Peyer's patch (tissue), 4 donors: ENCODE results near the gene PPP1R12B.

Experiments
- POLR2A ChIP-seq, 2 donors: fragments of 450-650 bp; IDR thresholded peaks; one replicate each; pipeline ENCODE4 v1.5.1; 2017; ENCODE audit warnings: antibody characterized with exemption in 2 of 2, mild to moderate bottlenecking in 2 of 2, moderate library complexity in 2 of 2
- TF ChIP-seq, protein P1 (sequence below), 6 experiments: fragments of 450-650 bp in 4 of 6; fragments of 200-600 bp in 2 of 6; sonication (generic) in 1 of 6; IDR thresholded peaks; one replicate each; pipeline ENCODE4 v1.5.1; 2017 to 2019; ENCODE audit warnings: antibody characterized with exemption in 6 of 6, mild to moderate bottlenecking in 3 of 6, moderate library complexity in 1 of 6

DNA sequence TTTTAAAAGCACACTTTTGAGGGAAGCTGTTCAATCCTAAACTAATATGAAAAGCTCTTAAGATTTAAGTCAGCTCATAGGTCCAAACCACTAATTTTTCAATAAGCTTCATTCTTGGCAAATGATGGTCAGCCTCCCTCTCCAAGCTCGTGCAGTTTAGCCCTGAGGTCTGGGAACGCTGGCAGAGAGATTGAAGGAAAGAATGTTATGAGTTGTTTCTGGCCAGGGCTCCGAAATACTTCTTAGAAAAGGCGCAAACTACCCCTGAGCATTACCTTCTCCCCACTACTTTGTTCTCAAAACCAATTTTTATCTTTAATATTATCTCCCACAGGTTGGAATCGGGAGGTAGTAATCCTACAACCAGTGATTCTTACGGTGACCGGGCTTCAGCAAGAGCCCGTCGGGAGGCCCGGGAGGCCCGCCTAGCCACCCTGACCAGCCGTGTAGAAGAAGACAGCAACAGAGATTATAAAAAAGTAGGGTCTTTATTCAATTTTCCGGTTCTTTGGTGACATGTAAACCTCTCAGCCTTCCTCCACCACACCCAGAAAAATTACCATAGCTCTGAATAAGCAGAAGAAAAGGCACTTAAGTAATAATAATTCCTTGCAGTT is 214.1 kb downstream of the PPP1R12B start:
- TF ChIP-seq, protein P1, sequence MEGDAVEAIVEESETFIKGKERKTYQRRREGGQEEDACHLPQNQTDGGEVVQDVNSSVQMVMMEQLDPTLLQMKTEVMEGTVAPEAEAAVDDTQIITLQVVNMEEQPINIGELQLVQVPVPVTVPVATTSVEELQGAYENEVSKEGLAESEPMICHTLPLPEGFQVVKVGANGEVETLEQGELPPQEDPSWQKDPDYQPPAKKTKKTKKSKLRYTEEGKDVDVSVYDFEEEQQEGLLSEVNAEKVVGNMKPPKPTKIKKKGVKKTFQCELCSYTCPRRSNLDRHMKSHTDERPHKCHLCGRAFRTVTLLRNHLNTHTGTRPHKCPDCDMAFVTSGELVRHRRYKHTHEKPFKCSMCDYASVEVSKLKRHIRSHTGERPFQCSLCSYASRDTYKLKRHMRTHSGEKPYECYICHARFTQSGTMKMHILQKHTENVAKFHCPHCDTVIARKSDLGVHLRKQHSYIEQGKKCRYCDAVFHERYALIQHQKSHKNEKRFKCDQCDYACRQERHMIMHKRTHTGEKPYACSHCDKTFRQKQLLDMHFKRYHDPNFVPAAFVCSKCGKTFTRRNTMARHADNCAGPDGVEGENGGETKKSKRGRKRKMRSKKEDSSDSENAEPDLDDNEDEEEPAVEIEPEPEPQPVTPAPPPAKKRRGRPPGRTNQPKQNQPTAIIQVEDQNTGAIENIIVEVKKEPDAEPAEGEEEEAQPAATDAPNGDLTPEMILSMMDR (IDR thresholded peaks at IDR 0.05), result no peak
- no peak for TF ChIP-seq POLR2A (IDR thresholded peaks at IDR 0.05)
